HuH-7.5 (cell line): ENCODE results near the gene KNG1.
"Not testable (repeated sequence)": the region's sequence is repeated elsewhere in the genome, so short reads cannot be mapped to it uniquely, and the experiment has no call there.

Source experiments
- DNase-seq: peaks from one replicate; pipeline ENCODE4 v3.0.0; 2011; ENCODE audit warnings: low spot score

Gene KNG1

DNA sequence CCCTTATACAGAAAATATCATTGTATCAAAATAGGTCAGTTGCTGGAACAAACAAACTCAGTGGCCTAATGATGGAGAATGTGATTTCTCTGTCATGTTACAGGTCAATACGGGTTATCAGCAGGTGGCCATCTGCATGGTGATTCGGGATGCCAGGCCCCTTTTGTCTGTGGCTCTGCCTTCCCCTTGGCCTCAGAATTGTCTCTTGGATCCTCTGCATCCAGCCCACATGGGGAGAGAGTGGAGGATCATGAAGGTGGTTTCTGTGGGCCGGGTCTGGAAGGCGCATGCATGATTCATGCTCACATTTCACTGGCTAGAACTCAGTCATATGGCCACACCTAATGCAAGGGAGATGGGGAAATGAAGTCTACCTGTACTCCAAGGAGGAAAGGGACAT lies 6.5 kb upstream of the KNG1 start:
- DNase-seq, result not testable (repeated sequence)

DNA sequence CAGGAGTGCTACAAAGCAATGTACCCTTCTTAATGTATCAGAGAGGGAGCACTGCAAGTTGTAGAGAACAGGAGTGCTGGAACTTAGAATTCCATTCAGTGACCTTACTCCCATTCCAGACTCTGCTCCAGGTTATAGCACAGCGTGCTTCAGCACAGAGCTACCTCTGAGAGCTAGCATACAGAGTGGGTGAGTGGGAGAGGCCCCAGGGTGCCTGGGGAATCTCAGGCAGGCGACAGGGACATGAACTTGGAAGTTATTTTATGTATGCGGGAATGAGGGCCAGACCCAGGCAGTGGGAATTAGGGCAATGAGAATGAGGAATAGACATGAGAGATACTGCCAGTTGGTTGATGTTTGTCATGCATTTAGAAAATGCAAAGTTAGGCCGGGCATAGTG lies 3.7 kb upstream of the KNG1 start:
- DNase-seq, result no peak

DNA sequence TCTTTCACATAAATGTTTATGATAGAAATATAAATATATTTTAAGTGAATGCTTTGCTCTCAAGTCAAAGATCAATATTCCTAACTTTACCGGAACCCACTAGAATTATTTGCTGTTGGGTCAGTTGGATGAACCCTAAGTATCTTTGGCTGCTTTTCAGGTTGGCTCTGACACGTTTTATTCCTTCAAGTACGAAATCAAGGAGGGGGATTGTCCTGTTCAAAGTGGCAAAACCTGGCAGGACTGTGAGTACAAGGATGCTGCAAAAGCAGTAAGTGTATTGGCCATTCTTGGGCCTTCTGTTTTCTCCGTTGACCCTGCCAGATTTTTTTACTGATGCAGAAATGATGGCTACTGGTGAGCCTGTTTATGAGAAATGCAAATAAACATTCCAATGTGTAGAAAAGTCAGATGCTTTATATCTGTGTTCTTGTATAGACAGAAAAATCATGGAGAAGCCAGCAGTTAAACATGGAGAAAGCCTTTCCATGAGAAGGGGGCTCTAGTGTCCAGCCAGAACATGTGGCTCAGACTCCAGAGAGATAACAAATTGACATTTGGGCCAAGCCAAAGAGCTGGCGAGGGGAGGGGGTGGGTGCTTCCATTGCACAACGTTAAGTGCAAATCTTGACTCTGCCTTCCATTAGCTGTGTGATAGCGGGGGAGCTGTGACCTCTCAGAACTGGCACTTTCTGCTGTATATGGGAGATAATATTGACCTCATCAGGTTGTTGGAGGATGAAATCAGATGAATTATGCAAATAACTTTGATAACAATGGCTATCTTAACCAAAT lies 3.0 kb downstream of the KNG1 start:
- peak; percentile 65 for DNase-seq

DNA sequence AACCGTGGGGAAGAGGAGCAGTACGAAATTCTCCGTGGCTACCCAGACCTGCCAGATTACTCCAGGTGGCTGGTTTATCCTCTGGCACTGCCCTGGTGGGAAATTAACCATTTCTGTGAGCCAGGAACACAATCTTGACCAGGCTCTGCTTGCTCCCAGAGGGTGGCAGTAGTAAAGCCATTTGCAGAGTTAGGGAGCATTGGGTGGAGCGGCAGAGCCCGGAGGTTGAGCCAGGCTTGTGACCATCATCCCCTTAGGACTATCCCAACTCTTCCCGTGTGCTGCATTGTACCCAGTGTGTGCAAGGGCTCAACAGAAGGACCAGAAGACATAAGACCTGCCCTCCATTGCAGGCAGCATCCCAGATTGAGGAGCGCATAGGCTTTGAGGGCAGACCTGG lies 5.3 kb downstream of the KNG1 start:
- no peak for DNase-seq

DNA sequence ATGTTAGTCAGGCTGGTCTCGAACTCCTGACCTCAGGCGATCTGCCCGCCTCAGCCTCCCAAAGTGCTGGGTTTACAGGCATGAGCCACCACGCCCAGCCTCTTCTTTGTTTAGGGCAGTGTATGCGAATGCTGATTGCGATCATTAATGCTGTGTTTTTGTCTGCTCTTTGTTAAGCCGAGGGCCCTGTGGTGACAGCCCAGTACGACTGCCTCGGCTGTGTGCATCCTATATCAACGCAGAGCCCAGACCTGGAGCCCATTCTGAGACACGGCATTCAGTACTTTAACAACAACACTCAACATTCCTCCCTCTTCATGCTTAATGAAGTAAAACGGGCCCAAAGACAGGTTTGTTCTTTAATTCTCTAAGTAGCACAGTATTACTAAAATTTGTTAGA lies 7.8 kb downstream of the KNG1 start:
- no peak for DNase-seq

DNA sequence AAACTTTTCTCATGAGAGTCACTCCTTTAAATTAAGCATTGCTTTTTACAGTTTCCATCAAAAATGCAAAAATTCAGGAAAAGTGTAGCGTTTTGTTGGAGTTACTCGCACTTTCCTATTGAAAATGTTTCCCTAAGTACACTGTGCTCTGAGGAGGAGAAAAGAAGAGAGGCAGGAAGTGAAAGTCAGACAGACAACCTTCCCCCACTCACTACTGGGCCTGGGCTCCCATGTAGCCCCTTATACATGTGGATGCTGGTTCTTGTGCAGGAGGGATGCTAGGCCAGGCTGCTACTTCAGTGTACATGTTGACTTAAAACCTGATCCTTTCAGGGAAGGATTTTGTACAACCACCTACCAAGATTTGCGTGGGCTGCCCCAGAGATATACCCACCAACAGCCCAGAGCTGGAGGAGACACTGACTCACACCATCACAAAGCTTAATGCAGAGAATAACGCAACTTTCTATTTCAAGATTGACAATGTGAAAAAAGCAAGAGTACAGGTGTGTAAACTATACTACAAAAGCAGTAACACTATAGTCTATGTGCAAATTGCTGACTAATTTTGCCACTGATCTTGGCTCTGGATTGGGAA lies 15.1 kb downstream of the KNG1 start:
- no peak for DNase-seq

DNA sequence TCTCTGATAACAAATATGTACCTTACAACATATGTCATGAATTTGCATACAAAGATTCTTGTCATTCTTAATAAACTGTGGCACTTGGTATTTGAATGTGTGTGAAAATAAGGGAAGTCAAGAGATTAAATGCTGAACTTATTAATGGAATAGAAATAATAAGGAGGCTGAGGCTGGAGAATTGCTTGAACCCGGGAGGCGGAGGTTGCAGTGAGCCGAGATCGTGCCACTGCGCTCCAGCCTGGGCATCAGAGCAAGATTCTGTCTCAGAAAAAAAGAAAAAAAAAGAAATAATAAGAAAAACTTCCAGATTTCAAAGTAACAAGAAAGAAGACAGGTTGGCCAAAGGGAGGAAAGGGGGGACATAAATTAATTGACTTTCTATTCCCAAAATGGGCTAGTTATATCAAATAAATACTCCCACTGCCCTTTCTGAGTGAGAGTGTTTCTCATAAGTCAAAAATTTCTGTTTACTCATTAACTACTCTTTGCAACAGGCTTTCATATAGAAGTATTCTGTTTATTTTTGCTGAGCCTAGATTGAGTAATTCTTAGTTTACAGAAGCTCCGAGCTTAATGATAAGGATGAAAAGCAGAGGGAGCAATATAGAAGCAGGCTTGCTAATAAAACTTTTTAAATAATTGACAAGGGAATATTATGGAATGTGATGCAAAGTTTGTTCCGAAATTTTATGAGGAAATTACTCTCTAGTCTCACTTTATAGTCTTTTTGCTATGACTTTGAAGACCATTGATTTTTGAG lies 25.6 kb downstream of the KNG1 start:
- DNase-seq, result peak; percentile 34

DNA sequence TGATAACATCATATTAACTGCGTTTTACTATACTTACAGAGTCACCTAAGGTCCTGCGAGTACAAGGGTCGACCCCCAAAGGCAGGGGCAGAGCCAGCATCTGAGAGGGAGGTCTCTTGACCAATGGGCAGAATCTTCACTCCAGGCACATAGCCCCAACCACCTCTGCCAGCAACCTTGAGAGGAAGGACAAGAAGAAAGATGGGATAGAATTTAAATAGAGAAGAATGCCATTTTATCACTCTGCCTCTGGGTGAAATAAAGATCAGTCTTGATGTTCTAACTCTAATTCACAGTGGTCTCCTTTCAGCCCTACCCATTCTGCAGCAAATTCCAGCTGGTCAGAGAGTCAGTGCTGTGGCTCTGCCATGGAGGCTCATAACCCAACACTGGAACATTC lies 26.5 kb downstream of the KNG1 start:
- no peak for DNase-seq

DNA sequence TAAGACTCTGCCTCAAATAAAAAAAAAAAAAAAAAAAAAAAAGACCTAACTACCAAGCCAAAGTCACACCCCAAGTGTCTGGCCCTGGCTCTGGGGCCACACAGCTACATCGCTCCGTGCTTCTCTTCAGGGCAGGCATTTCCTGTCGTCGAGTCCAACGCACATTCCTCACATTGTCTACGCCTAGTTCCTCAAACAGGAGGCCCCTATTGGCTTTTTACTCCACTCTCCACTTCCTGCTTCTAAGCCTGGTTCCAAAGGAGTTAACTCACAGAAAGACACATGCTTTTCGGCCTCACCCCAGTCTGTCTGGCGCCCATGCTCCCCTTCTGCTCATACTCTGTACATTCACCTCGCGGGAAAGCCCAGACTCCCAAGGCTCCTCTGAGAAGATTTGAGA lies 28.8 kb downstream of the KNG1 start:
- DNase-seq, result peak; percentile 33

DNA sequence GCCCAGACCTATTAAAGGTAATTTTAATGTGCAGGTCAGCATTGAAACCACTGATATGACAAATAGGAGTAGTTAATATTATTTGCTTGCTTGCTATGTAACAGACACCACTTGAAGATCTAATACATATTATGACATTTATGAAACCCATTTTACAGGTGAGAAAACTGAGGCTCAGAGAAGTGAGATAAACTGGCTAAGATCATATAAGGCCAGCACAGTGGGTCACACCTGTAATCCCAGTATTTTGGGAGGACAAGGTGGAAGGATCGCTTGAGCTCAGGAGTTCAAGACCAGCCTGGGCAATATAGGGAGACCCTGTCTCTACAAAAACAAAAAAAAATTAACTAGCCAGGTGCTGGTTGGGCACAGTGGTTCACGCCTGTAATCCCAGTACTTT lies 33.2 kb downstream of the KNG1 start:
- no peak for DNase-seq

DNA sequence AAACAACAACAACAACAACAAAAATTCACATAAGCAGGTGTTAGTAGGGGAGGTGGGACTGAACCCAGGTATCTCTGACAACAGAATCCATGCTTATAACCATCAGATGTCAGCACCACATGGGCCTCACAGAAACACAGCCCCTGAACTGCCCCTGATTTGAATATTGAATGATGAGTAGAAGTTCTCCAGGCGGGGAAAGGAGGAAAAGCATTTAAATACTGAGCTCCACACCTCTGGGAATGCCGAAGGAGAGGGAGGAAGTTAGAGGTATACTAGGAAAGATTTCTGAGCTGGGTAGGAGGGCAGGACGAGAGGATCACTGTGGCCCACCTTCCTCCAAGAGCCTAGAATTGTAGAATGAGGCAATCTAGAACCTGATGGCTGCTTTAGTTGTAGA lies 34.3 kb downstream of the KNG1 start:
- DNase-seq, result no peak

DNA sequence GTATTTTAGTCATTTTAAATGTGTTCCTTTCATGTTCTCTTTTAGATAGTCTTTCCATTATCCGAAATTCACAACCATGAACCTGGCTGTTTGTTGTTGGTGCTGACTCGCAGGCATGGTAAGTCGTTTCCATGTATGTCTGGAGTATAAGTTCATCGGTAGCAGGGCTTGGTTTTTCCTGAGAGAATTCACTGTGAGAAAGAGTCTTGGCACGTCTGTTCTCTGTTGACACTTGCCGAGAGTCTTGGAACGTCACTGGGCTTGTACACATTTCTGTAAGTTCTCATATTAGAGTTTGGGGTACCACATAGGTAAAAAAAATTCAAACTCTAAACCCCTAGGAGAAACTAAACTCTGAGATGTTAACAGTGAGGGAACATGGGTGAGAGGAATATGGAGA lies 36.8 kb downstream of the KNG1 start:
- DNase-seq, result no peak

DNA sequence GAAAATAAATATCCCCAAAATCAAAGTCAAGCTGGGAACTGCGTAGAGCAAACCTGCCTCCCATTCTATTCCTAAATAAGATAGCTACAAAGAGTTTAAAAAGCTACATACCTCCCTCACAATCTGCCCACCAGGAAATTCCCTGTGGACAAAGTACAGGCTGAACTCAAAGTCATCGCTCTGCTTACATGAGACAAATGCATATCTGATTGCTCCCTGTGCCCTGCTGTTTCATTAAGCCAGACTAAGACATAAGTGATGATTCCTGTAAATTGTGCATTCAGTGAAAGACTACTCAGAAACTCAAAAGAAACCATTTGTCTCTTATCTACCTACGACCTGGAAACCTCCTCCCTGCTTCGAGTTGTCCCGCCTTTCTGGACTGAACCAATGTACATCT lies 37.7 kb downstream of the KNG1 start:
- DNase-seq, result no peak

DNA sequence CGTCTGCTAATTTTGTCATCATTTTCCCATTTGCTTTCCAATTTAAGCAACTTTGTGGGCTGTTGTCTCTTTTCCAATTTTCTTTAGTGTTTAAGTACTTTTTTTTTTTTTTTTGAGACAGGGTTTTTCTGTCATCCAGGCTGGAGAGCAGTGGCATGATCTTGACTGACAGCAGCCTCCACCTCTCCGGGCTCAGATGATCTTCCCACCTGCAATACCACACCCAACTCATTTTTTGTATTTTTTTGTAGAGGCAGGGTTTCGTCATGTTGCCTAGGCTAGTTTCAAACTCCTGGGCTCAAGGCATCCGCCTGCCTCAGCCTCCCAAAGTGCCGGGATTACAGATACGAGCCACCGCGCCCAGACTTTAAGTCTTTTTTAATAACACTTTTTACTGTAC lies 40.1 kb downstream of the KNG1 start:
- no peak for DNase-seq

DNA sequence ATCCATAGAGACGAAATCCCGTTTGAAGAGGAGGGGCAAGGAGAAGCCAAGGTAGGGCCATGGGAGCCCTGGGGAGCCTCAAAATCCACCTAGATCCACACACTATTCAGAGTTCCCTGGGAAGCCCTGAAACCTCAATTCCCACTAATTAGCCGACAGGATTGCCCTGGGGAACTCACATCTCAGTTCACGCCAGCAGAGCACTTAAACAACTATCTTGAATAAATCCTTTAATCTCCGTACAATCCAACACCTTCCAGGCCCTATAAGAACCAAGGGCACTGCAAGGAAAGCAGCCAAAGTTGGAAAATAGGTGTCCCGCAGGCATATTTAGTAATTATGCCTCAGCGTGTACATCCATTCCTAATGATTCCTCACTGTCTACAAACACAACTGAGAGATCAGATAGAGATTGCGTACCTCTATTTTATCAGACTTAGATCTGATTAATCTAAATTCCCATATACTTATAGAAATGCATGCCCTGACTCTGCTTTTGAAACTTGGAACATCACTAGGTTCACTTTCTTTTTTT lies 40.6 kb downstream of the KNG1 start:
- no peak for DNase-seq

DNA sequence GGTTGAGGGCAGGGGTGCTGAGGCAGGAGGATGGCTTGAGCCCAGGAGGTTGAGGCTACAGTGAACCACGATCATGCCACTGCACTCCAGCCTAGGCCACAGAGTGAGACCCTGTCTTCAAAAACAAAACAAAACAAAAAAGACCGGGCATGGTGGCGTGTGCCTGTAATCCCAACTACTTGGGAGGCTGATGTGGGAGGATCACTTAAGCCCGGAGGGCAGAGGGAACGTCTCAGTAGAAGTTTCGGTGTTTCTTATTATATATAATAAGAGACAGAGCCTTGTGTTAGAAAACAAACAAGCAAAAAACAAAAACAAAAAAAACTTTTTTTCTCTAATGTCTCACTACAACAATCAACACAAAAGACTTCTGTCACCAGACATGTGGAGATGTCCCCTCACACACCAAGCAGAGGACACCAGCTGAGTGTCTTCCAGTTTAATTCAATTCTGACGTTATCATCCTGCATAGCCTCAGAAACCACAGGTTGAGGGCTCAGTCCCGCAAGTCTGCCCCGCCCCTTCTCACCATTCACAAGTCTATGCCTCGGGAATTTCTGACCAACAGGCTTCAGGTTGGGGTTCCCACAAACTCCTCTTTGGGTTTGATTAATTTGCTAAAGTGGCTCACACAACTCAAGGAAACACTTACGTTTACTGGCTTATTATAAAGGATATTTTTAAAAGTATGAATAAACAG lies 42.2 kb downstream of the KNG1 start:
- DNase-seq, result no peak

DNA sequence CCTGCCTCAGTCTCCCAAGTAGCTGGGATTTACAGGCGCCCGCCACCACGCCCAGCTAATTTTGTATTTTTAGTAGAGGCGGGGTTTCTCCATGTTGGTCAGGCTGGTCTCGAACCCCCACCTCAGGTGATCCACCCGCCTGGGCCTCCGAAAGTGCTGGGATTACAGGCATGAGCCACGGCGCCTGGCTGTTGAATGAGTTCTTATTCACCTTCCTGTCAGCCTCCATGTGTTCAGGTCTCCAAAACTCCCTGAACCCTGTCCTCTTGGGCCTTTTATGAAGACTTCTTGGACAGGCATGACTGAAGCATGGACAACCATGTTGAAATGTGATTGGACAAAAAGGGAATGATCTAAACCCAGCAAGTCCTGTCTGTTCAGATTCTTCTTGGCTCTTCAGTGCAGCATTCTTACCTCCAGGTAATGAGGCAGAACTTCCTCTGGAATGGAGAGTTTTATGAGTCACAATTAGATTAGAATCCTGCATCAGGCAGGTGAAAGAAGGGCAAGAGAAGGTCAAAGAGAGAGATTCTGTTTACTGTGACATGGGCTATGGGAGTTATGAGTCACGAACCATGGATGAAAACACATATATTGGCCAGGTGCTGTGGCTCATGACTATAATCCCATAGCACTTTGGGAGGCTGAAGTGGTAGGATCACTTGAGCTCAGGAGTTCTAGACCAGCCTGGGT lies 43.1 kb downstream of the KNG1 start:
- no peak for DNase-seq

DNA sequence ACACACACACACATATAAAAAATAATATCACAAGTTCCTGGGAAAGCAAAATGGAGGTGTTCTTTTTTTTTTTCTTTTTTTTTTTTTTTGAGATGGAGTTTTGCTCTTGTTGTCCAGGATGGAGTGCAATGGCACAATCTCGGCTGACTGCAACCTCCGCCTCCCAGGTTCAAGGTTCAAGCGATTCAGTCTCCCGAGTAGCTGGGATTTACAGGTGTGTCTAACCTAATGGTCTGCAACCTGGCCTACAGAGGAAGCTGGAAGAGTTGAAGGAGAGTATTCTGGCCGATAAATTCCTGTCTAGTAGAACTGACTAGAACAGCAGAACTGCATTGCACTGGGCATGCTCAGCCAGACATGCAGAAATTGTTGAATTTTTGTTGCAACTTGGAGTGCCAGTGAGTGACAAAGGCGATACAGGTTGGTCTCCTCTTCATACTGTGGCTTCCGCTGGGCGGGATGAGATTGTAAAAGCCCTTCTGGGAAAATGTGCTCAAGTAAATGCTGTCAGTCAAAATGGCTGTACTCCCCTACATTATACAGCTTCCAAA lies 43.8 kb downstream of the KNG1 start:
- DNase-seq, result no peak

DNA sequence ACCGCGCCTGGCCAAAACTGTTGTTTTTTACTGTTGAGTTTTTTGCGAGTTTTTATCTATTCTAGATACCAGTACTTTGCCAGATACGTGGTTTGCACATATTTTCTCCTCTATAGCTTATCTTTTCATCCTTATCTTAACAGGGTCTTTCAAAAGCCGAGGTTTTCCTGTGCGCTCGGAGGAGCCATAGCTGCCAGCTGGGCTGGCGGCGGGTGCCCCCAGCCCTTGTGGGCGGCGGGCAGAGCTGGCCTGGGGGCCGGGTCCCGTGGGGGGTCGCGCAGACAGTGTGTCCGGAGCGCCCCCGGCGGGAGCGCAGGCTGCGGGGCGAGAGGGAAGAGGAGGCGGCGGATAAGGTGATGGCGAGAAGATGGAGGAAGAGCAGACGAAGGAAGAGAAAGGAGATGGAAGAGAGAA lies 55.1 kb downstream of the KNG1 start:
- no peak for DNase-seq

DNA sequence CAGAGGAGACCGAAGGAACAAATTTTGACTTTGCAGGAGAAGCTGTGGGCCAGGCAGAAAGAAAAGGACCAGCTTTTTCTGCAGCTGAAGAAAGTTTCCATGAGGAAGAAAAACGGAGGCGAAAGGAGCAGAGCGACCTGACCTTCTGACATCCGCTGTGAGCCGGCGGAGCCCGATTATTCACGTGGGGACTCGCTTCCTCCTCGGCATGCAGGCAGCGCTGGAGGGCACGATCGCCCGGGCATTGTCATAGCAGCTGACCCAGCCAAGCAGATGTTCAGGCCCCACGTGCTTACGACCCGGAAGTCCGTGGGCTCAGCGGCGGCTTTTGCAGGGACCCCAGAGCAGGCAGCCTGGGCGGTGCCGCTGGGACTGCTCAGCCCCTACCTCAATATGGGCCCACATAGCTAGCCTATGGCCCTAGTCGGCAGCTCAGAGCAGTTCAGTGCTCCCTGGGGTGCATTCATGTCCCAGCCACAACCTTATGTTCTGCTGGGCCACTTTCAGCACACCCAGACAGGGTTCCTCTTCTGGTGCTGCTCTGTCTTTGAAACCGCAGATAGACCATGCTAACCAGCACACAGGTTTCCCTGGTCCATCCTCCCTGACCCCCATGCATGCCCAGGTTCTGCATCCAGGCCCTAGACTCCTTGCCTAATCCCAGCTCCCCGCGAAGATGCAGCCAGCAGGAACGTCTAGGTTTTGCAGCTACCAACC lies 55.7 kb downstream of the KNG1 start:
- no peak for DNase-seq

DNA sequence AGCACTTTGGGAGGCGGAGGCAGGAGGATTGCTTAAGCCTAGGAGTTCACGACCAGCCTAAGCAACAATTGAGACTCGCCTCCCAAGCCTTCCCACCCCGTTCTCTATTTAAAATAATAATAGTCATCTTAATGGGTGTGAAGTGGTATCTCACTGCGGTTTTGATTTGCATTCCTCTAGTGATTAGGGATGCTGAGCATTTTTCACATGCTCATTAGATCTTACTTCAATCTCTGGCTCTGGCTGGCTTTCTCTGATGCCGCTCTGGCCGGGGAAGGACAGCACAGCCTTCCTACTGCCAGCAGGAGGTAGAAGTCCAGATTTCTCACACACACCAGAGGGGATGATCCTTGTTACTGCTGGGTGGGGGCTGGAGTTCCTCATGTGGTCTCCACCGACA lies 58.8 kb downstream of the KNG1 start:
- no peak for DNase-seq
